Measurements from ENCODE around the gene SLC22A3.

Gene SLC22A3

GRCh38 chr6:160420253-160420968 is 72.2 kb downstream of the SLC22A3 start:
- TF ChIP-seq EZH2 (IDR thresholded peaks at IDR 0.05): no peak
- no peak for TF ChIP-seq POLR2AphosphoS5 (IDR thresholded peaks at IDR 0.05; ENCODE audit: borderline replicate concordance, low read depth, low read length)
- TF ChIP-seq FOXP2 (optimal IDR thresholded peaks at IDR 0.05; ENCODE audit: control extremely low read depth, extremely low read length, insufficient read depth): no peak
- Histone ChIP-seq H3K4me3 (no peak overlapping the region), H3K36me3 (ENCODE audit: insufficient read depth, low read length) (no peaks in the 10 kb centered on the region), H3K9ac (ENCODE audit: insufficient read length) (no peak overlapping the region), H3K9me3 (ENCODE audit: low read depth, low read length) (no peaks in the 10 kb centered on the region), H3K27ac (no peak overlapping the region)
- no peak for DNase-seq (ENCODE audit: low read depth, low spot score)

- Histone ChIP-seq H3K9me3 (ENCODE audit: low read depth, low read length) (no peaks in the 10 kb centered on the region), H3K4me3 (no peak overlapping the region), H3K27ac (no peak overlapping the region), H3K9ac (ENCODE audit: insufficient read length) (no peak overlapping the region), H3K36me3 (ENCODE audit: insufficient read depth, low read length) (no peaks in the 10 kb centered on the region)
- TF ChIP-seq POLR2AphosphoS5 (IDR thresholded peaks at IDR 0.05; ENCODE audit: borderline replicate concordance, low read depth, low read length) (no peak), EZH2 (IDR thresholded peaks at IDR 0.05) (peak; percentile 69), FOXP2 (optimal IDR thresholded peaks at IDR 0.05; ENCODE audit: control extremely low read depth, extremely low read length, insufficient read depth) (no peak)
- no peak for DNase-seq (ENCODE audit: low read depth, low spot score)
These were observed 72.9 kb downstream of the SLC22A3 start for GRCh38 chr6:160420969-160421556.

- H3K27ac ChIP-seq: no peak overlapping the region
- H3K9me3 ChIP-seq (ENCODE audit: low read depth, low read length): no peaks in the 10 kb centered on the region
- TF ChIP-seq EZH2 (IDR thresholded peaks at IDR 0.05) (no peak), POLR2AphosphoS5 (IDR thresholded peaks at IDR 0.05; ENCODE audit: borderline replicate concordance, low read depth, low read length) (no peak), FOXP2 (optimal IDR thresholded peaks at IDR 0.05; ENCODE audit: control extremely low read depth, extremely low read length, insufficient read depth) (no peak)
- H3K9ac ChIP-seq (ENCODE audit: insufficient read length): no peak overlapping the region
- DNase-seq (ENCODE audit: low read depth, low spot score): no peak
- H3K4me3 ChIP-seq: no peak overlapping the region
- no peaks in the 10 kb centered on the region for H3K36me3 ChIP-seq (ENCODE audit: insufficient read depth, low read length)
These were observed 73.7 kb downstream of the SLC22A3 start for GRCh38 chr6:160421854-160422253.

- no peak for DNase-seq (ENCODE audit: low read depth, low spot score)
- H3K27ac ChIP-seq: no peak overlapping the region
- H3K9ac ChIP-seq (ENCODE audit: insufficient read length): no peak overlapping the region
- no peak overlapping the region for H3K4me3 ChIP-seq
- H3K9me3 ChIP-seq (ENCODE audit: low read depth, low read length): no peaks in the 10 kb centered on the region
- TF ChIP-seq POLR2AphosphoS5 (IDR thresholded peaks at IDR 0.05; ENCODE audit: borderline replicate concordance, low read depth, low read length) (no peak), EZH2 (IDR thresholded peaks at IDR 0.05) (no peak), FOXP2 (optimal IDR thresholded peaks at IDR 0.05; ENCODE audit: control extremely low read depth, extremely low read length, insufficient read depth) (no peak)
- H3K36me3 ChIP-seq (ENCODE audit: insufficient read depth, low read length): no peaks in the 10 kb centered on the region
These were observed 76.1 kb downstream of the SLC22A3 start for GRCh38 chr6:160424256-160424655.

- no peak overlapping the region for H3K27ac ChIP-seq
- DNase-seq (ENCODE audit: low read depth, low spot score): no peak
- no peak overlapping the region for H3K4me3 ChIP-seq
- TF ChIP-seq FOXP2 (optimal IDR thresholded peaks at IDR 0.05; ENCODE audit: control extremely low read depth, extremely low read length, insufficient read depth) (no peak), POLR2AphosphoS5 (IDR thresholded peaks at IDR 0.05; ENCODE audit: borderline replicate concordance, low read depth, low read length) (no peak), EZH2 (IDR thresholded peaks at IDR 0.05) (no peak)
- no peaks in the 10 kb centered on the region for H3K9me3 ChIP-seq (ENCODE audit: low read depth, low read length)
- H3K36me3 ChIP-seq (ENCODE audit: insufficient read depth, low read length): no peaks in the 10 kb centered on the region
- H3K9ac ChIP-seq (ENCODE audit: insufficient read length): no peak overlapping the region
These were observed 78.0 kb downstream of the SLC22A3 start for GRCh38 chr6:160426136-160426535.

GRCh38 chr6:160427312-160428068 is 79.3 kb downstream of the SLC22A3 start:
- TF ChIP-seq POLR2AphosphoS5 (IDR thresholded peaks at IDR 0.05; ENCODE audit: borderline replicate concordance, low read depth, low read length) (no peak), EZH2 (IDR thresholded peaks at IDR 0.05) (no peak), FOXP2 (optimal IDR thresholded peaks at IDR 0.05; ENCODE audit: control extremely low read depth, extremely low read length, insufficient read depth) (no peak)
- no peak for DNase-seq (ENCODE audit: low read depth, low spot score)
- Histone ChIP-seq H3K27ac (no peak overlapping the region), H3K4me3 (no peak overlapping the region), H3K36me3 (ENCODE audit: insufficient read depth, low read length) (no peaks in the 10 kb centered on the region), H3K9ac (ENCODE audit: insufficient read length) (no peak overlapping the region), H3K9me3 (ENCODE audit: low read depth, low read length) (no peaks in the 10 kb centered on the region)

GRCh38 chr6:160428069-160428430 is 79.9 kb downstream of the SLC22A3 start:
- TF ChIP-seq EZH2 (IDR thresholded peaks at IDR 0.05) (no peak), POLR2AphosphoS5 (IDR thresholded peaks at IDR 0.05; ENCODE audit: borderline replicate concordance, low read depth, low read length) (no peak), FOXP2 (optimal IDR thresholded peaks at IDR 0.05; ENCODE audit: control extremely low read depth, extremely low read length, insufficient read depth) (no peak)
- no peak for DNase-seq (ENCODE audit: low read depth, low spot score)

GRCh38 chr6:160428818-160429619 is 80.8 kb downstream of the SLC22A3 start:
- Histone ChIP-seq H3K27ac (no peak overlapping the region), H3K9me3 (ENCODE audit: low read depth, low read length) (no peaks in the 10 kb centered on the region), H3K4me3 (no peak overlapping the region), H3K9ac (ENCODE audit: insufficient read length) (no peak overlapping the region), H3K36me3 (ENCODE audit: insufficient read depth, low read length) (no peaks in the 10 kb centered on the region)
- TF ChIP-seq EZH2 (IDR thresholded peaks at IDR 0.05) (no peak), FOXP2 (optimal IDR thresholded peaks at IDR 0.05; ENCODE audit: control extremely low read depth, extremely low read length, insufficient read depth) (no peak), POLR2AphosphoS5 (IDR thresholded peaks at IDR 0.05; ENCODE audit: borderline replicate concordance, low read depth, low read length) (no peak)
- no peak for DNase-seq (ENCODE audit: low read depth, low spot score)

More at GRCh38 chr6:160428069-160428430, 79.9 kb downstream of the SLC22A3 start:
- Histone ChIP-seq H3K36me3 (ENCODE audit: insufficient read depth, low read length) (no peaks in the 10 kb centered on the region), H3K9ac (ENCODE audit: insufficient read length) (no peak overlapping the region), H3K9me3 (ENCODE audit: low read depth, low read length) (no peaks in the 10 kb centered on the region), H3K4me3 (no peak overlapping the region), H3K27ac (no peak overlapping the region)

Measured in SK-N-MC (cell line).